A172 (cell line): ENCODE data around the gene ARMC2. TPM values are rescaled to one million over a fixed set of nuclear protein-coding genes. Genes with fewer than 3 reads are reported as not detected.
A peak's percentile ranks its signal among the peaks of the same experiment; 100 is the strongest.
"Not testable (repeated sequence)": the region's sequence is repeated elsewhere in the genome, so short reads cannot be mapped to it uniquely, and the experiment has no call there.

ENCODE experiments used
- DNase-seq: peaks from one replicate; pipeline ENCODE4 v3.0.0-alpha.2; 2015; ENCODE audit warnings: low spot score
- total RNA-seq: library from RNA; depleted of rRNA; stranded (reverse); fragments of >200 nt; shearing (Covaris generic); gene quantifications from 2 replicates; pipeline ENCODE4 v1.2.3, GENCODE V29; 2014

Gene ARMC2
- total RNA-seq, 1 experiment from 2014 or later: 7.2 TPM

GRCh38 chr6:108832738-108833137, 15.5 kb upstream of the ARMC2 start:
- DNase-seq: no peak

- DNase-seq: peak; percentile 77
These were observed 12.9 kb upstream of the ARMC2 start for GRCh38 chr6:108835218-108835850.

- DNase-seq: no peak
These were observed 12.2 kb upstream of the ARMC2 start for GRCh38 chr6:108836061-108836460.

GRCh38 chr6:108837236-108837971, 10.8 kb upstream of the ARMC2 start:
- peak; percentile 4 for DNase-seq

- no peak for DNase-seq
These were observed 10.0 kb upstream of the ARMC2 start for GRCh38 chr6:108838101-108838717.

DNA sequence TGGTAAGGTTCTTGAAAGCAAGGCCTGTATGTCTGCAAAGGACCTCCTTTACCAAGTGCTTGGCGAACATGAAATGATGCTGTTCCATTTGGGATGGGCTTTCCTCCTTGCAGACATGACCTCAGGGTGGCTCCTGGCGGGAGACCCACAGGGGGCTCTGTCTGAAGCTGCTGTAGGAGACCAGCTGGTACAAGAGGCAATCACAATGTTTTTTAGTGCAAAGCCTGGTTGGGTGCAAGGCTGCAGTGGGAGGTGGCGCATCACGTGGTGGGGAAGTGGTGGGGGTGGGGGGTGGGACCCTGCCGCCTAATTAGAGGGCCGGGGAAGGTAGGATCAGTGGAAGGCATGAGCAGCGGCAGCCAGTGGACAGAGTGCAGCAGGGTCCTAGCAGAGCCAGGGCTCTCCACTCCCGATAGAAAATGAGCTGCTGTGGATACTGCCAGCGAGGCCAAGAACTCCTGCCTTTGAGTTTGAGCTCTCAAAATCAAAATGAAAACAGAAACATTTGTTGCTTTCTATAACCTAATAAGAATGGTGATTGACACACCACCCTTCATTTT, 9.1 kb upstream of the ARMC2 start:
- DNase-seq: no peak

DNA sequence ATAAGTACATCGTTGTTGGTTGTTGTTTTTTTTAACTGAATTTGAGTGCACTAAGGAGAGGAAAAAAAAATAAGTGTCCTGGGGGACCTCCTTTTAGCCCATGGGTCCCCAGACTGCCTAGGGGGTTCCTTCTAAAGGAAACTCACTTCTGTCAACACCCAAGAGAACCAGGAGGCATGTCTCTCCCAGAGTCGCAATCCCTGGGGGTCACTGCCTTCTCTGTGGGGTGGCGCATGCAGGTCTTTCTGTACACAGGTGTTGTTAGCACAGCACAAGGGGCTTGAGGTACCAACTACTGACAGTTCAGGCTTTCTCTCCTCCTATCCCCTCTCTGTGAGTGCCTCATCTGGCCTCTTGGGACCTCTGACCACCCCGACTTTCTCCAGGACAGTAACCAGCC, 7.3 kb upstream of the ARMC2 start:
- DNase-seq: no peak

DNA sequence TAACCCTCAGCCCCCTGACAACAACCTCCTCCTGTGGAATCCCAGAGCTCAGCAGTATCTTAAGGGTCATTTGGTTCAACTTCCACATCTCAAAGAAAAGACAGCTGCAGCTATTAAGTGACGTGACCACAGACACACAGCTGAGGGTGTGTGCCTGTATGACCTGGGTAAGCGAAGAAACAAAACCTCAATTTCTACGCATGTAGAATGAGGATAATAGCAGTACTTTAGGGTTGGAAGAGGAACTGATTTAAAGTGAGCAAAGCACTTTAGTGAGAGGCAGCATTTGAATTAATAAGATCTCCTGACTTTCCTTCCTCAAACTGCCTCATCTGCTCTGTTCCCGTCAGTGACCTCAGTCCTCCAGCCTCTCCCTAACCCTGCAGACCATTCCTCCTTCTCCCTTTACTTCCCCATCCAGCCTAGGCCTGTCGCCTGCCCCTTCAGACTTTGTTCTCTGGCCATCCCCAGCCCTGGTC, 6.8 kb upstream of the ARMC2 start:
- no peak for DNase-seq

DNA sequence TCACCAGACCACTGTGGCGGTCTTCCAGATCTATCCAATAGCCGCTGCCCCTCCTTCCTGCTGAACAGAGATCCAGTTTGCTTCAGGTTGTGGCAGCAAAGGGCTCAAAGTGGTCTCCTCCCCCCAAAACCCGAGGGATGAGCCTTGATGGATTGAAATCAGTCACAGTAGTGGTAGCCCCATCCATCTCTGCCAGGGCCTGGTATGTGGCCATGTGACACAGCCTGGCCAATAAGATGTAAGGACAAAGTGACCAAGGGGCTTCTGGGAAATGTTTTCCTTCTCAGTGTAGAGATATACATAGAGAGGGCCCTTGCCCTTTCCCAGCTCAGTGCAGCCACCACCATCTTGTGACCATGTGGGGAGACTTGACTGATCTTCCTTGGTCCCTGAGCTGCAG, 4.1 kb upstream of the ARMC2 start:
- DNase-seq: no peak

GRCh38 chr6:108845145-108845544, 3.1 kb upstream of the ARMC2 start:
- no peak for DNase-seq

GRCh38 chr6:108846101-108846500, 2.1 kb upstream of the ARMC2 start:
- DNase-seq: no peak

GRCh38 chr6:108846628-108847027, 1.6 kb upstream of the ARMC2 start:
- DNase-seq: no peak

GRCh38 chr6:108847738-108848115, 495 bp upstream of the ARMC2 start:
- DNase-seq: no peak

DNA sequence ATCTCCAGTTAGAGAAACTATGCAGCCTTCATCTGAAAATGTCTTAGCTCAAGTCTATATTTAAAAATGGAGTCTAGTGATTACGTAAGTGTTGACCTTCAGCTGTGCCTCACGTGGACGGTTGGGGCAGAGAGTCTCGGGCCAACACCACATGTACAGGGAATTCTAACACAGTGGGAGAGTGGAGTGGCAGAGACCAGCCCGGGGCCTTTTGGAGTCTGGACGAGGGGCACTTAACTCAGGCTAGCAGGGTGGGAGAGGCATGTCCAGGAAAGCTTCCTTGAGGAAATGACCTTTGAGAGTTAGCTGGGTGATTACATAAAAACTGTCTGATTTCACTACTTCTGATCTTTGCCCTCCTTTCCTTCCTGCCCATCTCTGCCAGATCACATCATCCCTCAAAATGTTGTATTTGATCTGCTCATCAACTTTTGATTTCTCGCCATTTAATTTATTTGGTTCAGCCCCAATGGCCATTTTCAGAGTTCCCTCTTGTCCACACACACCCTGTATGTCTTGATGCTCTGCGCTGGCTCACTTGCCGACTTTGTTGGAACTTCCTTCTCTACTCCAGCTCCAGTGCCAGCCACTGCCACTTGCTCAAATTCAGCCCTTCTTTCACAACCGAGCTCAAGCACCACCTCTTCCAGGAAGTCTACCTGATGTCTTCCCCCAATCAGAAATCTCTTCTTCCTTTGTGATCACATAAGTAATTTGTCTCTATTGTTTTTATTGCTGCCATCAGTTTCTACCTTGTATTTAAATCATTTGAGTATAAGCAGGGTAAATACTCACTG, 2.6 kb downstream of the ARMC2 start:
- DNase-seq: no peak

DNA sequence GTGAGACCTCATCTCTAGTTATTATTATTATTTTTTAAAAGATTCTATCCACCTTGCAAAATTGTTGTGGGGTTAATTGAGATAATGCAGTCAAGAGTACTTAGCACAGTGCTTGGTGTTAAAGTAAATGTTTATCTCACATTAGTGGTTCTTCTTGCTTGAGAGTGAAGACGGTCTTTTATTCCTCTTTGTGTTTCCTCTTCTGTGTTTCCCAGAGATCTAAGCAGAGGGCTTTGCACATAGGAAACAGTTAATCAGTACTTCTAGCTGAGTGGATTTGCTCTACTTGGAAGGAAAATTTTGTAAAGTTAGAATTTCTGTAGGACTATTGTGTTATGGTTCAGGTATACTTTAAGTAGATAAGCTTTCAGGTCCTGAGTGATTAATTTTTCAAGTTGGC, 3.5 kb downstream of the ARMC2 start:
- DNase-seq: no peak

DNA sequence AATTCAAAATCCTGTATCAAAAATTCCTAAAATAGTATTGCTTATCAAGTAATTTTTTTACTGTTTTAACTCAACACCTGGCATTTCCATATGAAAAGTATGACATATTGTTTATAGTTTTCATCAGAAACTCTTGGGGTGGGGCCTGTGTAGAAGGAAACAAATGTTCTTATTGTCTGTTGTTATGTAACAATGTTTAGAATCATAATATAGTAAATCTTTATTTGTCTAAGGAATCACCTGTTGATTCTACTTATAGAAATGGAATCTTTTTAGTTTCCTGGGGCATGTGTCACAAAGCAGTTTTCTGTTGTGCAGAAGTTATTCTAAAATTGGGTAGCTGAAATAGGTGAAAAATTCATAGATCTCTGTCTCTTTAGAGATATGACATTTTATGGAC, 4.9 kb downstream of the ARMC2 start:
- no peak for DNase-seq

DNA sequence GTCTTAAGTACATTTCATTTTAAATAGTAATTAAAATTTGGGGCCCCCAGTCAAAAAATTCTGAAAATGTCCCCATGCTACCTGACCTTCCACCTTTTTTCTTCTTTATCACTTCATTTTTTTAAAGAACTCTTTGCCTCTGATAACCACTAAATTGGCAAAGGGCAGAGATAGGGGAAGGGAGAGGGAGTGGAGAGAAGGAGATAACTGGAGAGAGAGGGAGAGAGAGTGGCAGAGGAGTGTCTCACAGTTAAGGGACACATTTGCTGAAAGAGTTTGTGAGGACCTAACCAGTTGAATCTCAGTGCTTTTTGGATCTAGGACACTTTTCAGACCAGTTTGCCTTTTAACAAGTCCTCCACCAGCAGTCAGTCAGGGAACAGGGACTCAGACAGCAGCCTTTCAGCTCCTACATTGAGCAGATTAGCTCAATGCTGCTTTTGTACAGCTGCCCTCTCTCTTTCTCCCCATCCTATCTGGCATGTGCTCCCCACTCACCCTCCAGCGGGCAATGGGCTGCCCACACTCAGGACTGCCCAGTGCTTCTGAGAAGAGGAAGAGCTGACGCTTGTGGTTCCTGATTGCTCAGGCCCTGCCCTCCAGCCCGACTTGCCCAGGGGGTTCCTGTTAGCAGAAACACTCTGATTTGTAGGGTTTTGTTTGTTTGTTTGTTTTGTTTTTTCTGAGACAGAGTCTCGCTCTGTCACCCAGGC, 14.4 kb downstream of the ARMC2 start:
- DNase-seq: no peak

DNA sequence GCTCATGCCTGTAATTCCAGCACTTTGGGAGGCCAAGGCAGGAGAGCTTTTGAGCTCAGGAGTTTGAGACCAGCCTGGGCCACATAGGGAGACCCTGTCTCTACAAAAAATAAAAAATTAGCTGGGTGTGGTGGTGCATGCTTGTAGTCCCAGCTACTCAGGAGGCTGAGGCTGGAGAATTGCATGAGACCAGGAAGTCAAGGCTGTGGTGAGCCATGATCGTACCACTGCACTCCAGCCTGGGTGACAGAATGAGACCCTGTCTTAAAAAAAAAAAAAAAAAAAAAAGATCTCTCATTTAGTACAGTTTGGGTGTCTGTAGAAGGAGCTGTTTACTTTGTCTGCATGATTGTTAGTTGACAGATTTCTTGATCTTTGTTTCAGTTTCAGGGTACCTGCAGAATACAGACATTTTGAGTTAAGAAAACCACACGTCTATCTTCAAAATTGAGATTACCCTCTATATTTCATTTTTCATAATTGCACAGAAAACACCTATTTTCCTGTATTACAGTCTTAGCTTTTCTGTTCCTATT, 17.6 kb downstream of the ARMC2 start:
- not testable (repeated sequence) for DNase-seq

DNA sequence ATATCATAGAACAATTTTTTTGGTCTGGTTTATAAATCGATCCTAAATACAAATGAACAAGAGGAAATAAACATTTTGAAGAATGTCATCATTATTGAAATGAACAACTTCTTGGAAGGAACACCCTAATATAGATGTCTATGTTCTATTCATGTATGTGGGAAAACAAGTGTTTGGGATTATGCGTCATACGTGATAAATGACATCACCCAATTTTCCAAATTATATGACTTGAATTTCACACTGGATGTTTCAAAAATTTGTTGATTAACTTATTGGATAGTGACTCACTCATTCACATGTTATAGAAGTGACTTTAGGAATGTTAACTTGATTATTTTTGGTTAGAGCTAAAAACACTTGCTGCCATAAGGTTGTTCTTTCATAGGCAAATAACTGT, 18.6 kb downstream of the ARMC2 start:
- no peak for DNase-seq

DNA sequence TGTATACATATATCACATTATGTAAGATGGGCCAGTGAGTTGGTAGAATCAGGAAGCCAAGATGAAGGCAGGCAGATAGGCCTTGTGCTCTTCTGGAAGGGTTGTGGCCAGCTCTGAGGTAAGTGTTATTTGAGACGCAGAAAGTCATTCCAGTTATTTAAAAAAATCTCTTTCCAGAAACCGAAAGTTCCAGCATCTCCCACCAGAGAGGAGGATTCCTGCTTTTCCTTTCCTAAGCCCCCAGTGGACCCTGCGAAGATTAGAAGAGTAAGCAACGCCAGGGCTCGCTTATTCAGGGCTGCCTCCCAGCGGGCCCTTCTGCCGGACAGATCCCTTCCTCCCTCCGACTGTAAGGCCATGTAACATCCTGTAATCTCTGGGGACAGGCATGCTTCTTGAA, 20.4 kb downstream of the ARMC2 start:
- DNase-seq: no peak

DNA sequence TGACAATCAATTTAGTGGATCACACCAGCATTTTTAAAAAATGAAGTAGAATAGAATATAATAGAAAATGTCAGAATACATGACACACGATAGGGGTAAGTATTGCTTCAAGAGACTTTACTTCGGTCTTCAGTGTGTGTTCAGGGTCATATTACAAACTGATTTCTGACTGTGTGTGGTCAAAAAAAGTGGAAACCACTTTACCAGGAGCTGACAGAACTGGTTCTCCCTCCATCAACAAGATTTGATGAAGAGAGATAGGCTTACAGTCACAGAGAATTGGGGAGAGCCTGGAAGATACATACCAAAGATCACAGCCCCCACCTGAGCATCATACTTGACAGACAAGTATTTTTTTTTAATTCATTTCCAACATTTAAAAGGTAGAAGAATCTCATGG, 21.7 kb downstream of the ARMC2 start:
- no peak for DNase-seq
